Astrocyte of the cerebellum (primary cell): ENCODE measurements around the gene JMJD8.

Experiments
- DNase-seq: peaks from one replicate; pipeline ENCODE4 v3.0.0-alpha.2; 2011; ENCODE audit warnings: low read depth
- H3K4me3 ChIP-seq: 2 replicates; pipeline ENCODE4 v1.5.1; 2011; ENCODE audit warnings: mild to moderate bottlenecking, low read depth, low read length, moderate library complexity
- in situ Hi-C: cut with HindIII; loops from 2 replicates; pipeline ENCODE4 v1.10.0; 2017; ENCODE audit warnings: low sequenced_read_pairs
- TF ChIP-seq, protein P1 (sequence below): IDR thresholded peaks from 2 replicates; pipeline ENCODE4 v1.5.1; 2012; ENCODE audit warnings: low read length, low read depth, moderate library complexity, mild to moderate bottlenecking; ENCODE audit errors: missing control alignments

Gene JMJD8

DNA sequence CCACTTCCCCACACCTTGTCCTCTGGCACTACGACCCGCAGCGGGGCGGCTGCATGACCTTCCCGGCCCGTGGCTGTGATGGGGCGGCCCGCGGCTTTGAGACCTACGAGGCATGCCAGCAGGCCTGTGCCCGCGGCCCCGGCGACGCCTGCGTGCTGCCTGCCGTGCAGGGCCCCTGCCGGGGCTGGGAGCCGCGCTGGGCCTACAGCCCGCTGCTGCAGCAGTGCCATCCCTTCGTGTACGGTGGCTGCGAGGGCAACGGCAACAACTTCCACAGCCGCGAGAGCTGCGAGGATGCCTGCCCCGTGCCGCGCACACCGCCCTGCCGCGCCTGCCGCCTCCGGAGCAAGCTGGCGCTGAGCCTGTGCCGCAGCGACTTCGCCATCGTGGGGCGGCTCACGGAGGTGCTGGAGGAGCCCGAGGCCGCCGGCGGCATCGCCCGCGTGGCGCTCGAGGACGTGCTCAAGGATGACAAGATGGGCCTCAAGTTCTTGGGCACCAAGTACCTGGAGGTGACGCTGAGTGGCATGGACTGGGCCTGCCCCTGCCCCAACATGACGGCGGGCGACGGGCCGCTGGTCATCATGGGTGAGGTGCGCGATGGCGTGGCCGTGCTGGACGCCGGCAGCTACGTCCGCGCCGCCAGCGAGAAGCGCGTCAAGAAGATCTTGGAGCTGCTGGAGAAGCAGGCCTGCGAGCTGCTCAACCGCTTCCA, 50.6 kb downstream of the JMJD8 start:
- H3K4me3 ChIP-seq, result no peak overlapping the region
- TF ChIP-seq, protein P1, sequence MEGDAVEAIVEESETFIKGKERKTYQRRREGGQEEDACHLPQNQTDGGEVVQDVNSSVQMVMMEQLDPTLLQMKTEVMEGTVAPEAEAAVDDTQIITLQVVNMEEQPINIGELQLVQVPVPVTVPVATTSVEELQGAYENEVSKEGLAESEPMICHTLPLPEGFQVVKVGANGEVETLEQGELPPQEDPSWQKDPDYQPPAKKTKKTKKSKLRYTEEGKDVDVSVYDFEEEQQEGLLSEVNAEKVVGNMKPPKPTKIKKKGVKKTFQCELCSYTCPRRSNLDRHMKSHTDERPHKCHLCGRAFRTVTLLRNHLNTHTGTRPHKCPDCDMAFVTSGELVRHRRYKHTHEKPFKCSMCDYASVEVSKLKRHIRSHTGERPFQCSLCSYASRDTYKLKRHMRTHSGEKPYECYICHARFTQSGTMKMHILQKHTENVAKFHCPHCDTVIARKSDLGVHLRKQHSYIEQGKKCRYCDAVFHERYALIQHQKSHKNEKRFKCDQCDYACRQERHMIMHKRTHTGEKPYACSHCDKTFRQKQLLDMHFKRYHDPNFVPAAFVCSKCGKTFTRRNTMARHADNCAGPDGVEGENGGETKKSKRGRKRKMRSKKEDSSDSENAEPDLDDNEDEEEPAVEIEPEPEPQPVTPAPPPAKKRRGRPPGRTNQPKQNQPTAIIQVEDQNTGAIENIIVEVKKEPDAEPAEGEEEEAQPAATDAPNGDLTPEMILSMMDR, result no peak
- in situ Hi-C loops, result no loop called here

DNA sequence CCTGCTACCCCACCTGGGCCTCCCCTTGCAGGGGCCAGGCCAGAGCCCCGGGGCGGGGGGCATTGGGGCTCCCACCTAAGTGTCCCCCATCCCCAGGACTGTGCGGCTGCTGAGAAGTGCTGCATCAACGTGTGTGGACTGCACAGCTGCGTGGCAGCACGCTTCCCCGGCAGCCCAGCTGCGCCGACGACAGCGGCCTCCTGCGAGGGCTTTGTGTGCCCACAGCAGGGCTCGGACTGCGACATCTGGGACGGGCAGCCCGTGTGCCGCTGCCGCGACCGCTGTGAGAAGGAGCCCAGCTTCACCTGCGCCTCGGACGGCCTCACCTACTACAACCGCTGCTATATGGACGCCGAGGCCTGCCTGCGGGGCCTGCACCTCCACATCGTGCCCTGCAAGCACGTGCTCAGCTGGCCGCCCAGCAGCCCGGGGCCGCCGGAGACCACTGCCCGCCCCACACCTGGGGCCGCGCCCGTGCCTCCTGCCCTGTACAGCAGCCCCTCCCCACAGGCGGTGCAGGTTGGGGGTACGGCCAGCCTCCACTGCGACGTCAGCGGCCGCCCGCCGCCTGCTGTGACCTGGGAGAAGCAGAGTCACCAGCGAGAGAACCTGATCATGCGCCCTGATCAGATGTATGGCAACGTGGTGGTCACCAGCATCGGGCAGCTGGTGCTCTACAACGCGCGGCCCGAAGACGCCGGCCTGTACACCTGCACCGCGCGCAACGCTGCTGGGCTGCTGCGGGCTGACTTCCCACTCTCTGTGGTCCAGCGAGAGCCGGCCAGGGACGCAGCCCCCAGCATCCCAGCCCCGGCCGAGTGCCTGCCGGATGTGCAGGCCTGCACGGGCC, 51.4 kb downstream of the JMJD8 start:
- H3K4me3 ChIP-seq, result no peak overlapping the region
- no peak for DNase-seq
- in situ Hi-C loops, result no loop called here
- TF ChIP-seq, protein P1, result no peak

More for the DNA sequence above, 50.6 kb downstream of the JMJD8 start:
- no peak for DNase-seq

DNA sequence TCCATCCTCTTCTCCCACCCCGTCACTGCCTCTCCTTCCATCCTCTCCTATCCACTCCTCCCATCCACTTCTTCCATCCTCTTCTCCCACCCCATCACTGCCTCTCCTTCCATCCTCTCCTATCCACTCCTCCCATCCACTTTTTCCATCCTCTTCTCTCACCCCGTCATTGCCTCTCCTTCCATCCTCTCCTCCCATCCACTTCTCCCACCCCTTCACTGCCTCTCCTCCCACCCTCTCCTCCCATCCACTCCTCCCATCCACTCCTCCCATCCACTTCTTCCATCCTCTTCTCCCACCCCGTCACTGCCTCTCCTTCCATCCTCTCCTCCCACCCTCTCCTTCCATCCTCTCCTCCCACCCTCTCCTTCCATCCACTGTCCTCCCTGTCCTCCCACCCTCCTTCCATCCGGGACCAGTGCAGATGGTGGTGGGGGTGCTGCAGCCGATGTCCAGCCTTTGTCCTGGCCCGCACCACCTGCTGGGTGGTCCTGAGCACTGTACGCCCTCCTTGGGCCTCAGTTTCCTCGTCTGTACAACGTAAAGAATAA, 52.3 kb downstream of the JMJD8 start:
- TF ChIP-seq, protein P1, result no peak
- no peak overlapping the region for H3K4me3 ChIP-seq
- in situ Hi-C loops, result no loop called here
- DNase-seq, result no peak
